ENCODE data around the gene TOMM20. TPM values are rescaled to one million over a fixed set of nuclear protein-coding genes. Genes with fewer than 3 reads are reported as not detected.
"Not testable (repeated sequence)": the region's sequence is repeated elsewhere in the genome, so short reads cannot be mapped to it uniquely, and the experiment has no call there.

Gene TOMM20
- total RNA-seq, 8 experiments from 2014 or later, result 110 to 371 (median 210) TPM

DNA sequence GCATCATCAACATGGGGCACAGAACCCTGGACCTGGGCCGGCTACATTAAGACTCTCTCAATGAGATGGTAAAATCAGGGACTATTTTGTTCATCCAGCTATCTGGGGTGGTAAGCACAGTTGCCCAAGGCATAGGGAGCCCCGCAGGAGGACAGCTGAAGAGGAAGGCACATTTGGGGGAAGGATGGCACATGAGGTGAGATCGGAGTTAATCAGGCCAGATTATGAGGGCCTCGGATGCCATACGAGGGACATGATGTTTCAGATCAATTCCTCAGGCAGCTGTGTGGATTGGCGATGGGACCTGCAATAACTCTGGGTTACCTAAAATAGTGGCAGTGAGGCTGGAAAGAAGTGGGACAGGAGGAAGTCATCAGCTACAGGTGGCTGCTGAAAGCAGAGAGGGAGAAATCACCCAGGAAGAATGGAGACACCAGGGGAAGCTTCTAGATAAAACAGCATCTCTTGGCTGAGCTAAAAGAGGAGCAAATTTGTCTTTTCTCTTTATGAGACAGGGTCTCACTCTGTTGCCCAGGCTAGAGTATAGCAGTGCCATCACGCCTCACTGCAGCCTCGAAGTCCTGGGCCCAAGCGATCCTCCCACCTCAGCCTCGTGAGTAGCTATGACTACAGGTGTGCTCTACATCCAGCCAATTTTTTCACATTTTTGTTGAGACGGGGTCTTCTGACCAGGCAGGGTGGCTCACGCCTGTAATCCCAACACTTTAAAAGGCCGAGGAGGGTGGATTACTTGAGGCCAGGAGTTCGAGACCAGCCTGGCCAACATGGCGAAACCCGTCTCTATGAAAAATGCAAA lies 21.1 kb downstream of the TOMM20 start:
- in situ Hi-C loops (cut with MboI; ENCODE audit: low pct_unique_long_range_greater_than_20kb in 2 of 9, low sequenced_read_pairs in 9 of 9, unreplicated experiment in 9 of 9), result no loop called here
- ATAC-seq (replicated peaks in 6 of 8), result no peak
- 57 to 100% (median 100%) methylated on average over 1 to 12 of the region's 16 CpGs; no CpG with 5 or more reads in 3 of the 10 experiments for WGBS, 10 experiments
- Histone ChIP-seq H3K4me1 (replicated peaks in 1 of 2) (peaks cover 6 to 9% of the 10 kb centered on the region in 2 donors), H3K27ac (no peak overlapping the region), H3K4me3 (no peak overlapping the region)

- no peak overlapping the region for H3K4me3 ChIP-seq
- 80 to 100% (median 94%) methylated on average over 1 to 4 of the region's 4 CpGs; no CpG with 5 or more reads in 3 of the 10 experiments for WGBS, 10 experiments
- peaks cover 6 to 9% of the 10 kb centered on the region in 2 donors for H3K4me1 ChIP-seq (replicated peaks in 1 of 2)
- H3K27ac ChIP-seq, result no peak overlapping the region
- in situ Hi-C loops (cut with MboI; ENCODE audit: low pct_unique_long_range_greater_than_20kb in 2 of 9, low sequenced_read_pairs in 9 of 9, unreplicated experiment in 9 of 9), result no loop called here
- no peak for ATAC-seq (replicated peaks in 6 of 8)
Measured at GRCh38 chr1:235106457-235106856, 22.2 kb downstream of the TOMM20 start.

DNA sequence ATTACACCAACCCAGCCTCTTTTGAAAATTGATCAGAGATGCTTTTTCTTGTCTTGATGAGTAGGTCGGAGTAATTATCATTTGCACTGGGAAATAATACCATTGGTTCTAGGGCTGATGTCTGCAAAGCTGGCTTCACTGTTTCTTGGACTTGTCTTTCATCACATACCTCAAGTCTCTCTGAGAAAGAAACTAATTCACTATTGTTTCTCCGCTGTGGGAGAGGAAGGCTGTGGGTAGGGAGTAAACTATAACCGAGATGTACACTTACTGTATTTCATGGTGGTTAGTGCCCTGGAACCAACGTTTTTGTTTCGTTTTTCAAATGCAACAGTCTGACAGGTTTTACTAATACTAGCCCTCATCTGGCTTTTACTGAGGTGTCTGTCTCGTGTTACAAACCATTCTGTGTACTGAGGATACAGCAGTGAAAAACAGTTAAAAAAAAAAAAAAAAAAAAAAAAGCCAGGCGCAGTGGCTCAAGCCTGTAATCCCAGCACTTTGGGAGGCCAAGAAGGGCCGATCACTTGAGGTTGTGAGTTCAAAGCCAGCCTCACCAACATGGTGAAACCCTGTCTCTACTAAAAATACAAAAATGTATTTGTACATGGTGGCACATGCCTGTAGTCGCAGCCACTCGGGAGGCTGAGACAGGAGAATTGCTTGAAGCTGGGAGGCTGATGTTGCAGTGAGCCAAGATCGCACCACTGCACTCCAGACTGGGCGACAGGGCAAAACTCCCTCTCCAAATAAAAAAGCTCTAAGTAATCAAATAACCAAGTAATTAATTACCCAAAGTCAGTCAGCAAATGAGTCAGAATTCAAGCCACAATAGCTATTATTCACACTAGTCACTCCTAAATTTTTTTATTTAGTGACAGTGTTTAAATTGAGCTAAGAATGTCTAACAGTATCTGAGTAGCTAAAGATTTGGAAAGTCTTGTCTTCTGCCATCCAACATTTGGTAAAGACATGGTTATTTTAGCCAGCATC lies 23.3 kb downstream of the TOMM20 start:
- no peak overlapping the region for H3K27ac ChIP-seq
- no peak overlapping the region for H3K4me3 ChIP-seq
- peaks cover 6 to 9% of the 10 kb centered on the region in 2 donors for H3K4me1 ChIP-seq (replicated peaks in 1 of 2)
- 57 to 100% (median 83%) methylated on average over 1 to 12 of the region's 12 CpGs; no CpG with 5 or more reads in 1 of the 10 experiments for WGBS, 10 experiments
- in situ Hi-C loops (cut with MboI; ENCODE audit: low pct_unique_long_range_greater_than_20kb in 2 of 9, low sequenced_read_pairs in 9 of 9, unreplicated experiment in 9 of 9), result no loop called here
- ATAC-seq (replicated peaks in 6 of 8), result peak in 1 of 8 experiments; percentile 3

- Histone ChIP-seq H3K4me3 (no peak overlapping the region), H3K4me1 (replicated peaks in 1 of 2) (peaks cover 6 to 9% of the 10 kb centered on the region in 2 donors), H3K27ac (no peak overlapping the region)
- ATAC-seq (replicated peaks in 6 of 8), result no peak
- WGBS, 10 experiments, result 0 to 100% (median 88%) methylated on average over 1 to 4 of the region's 4 CpGs; no CpG with 5 or more reads in 3 of the 10 experiments
- in situ Hi-C loops (cut with MboI; ENCODE audit: low pct_unique_long_range_greater_than_20kb in 2 of 9, low sequenced_read_pairs in 9 of 9, unreplicated experiment in 9 of 9), result no loop called here
Measured at GRCh38 chr1:235102993-235103411, 25.6 kb downstream of the TOMM20 start.

GRCh38 chr1:235102259-235102582 lies 26.4 kb downstream of the TOMM20 start:
- in situ Hi-C loops (cut with MboI; ENCODE audit: low pct_unique_long_range_greater_than_20kb in 2 of 9, low sequenced_read_pairs in 9 of 9, unreplicated experiment in 9 of 9), result no loop called here
- H3K27ac ChIP-seq, result no peak overlapping the region
- 100% methylated on average over 3 of the region's 3 CpGs; no CpG with 5 or more reads in 7 of the 10 experiments for WGBS, 10 experiments
- H3K4me1 ChIP-seq (replicated peaks in 1 of 2), result peaks cover 6 to 9% of the 10 kb centered on the region in 2 donors
- no peak for ATAC-seq (replicated peaks in 6 of 8)
- no peak overlapping the region for H3K4me3 ChIP-seq

GRCh38 chr1:235101558-235102258 lies 26.9 kb downstream of the TOMM20 start:
- WGBS, 10 experiments, result 30 to 100% (median 100%) methylated on average over 1 to 4 of the region's 5 CpGs; no CpG with 5 or more reads in 2 of the 10 experiments
- in situ Hi-C loops (cut with MboI; ENCODE audit: low pct_unique_long_range_greater_than_20kb in 2 of 9, low sequenced_read_pairs in 9 of 9, unreplicated experiment in 9 of 9), result no loop called here
- Histone ChIP-seq H3K4me1 (replicated peaks in 1 of 2) (peaks cover 6 to 9% of the 10 kb centered on the region in 2 donors), H3K27ac (no peak overlapping the region), H3K4me3 (no peak overlapping the region)
- ATAC-seq (replicated peaks in 6 of 8), result no peak

DNA sequence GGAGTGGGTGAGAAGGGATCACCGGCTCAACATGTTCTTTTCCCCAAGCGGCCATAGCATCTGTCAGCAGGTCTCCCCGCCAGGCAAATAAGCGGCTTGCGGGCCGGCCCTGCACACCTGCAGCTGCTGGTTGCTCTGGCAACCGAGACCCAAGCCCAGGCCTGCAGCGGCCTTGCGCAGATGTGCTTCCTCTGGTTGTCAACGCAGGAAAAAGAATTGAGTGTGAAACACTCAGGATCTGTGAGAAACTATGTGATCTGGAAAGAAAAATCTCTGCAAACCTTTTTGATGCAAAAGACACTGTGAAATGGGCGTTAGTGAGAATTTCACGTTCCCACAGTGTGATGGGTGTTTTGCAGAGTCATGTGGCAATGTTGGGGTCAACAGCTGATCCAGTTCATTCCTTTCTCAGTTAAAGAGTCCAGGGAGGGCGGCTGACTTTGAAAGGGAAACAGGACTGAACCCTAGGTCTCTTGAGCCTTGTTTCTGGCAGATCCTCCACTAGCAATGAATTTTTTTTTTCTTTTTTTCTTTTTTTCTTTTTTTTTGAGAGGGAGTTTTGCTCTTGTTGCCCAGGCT lies 28.4 kb downstream of the TOMM20 start:
- 32 to 79% (median 54%) methylated on average over 2 to 13 of the region's 13 CpGs for WGBS, 10 experiments
- Histone ChIP-seq H3K4me3 (no peak overlapping the region), H3K27ac (no peak overlapping the region), H3K4me1 (replicated peaks in 1 of 2) (peaks cover 6 to 9% of the 10 kb centered on the region in 2 donors)
- in situ Hi-C loops (cut with MboI; ENCODE audit: low pct_unique_long_range_greater_than_20kb in 2 of 9, low sequenced_read_pairs in 9 of 9, unreplicated experiment in 9 of 9), result no loop called here
- ATAC-seq (replicated peaks in 6 of 8), result no peak

DNA sequence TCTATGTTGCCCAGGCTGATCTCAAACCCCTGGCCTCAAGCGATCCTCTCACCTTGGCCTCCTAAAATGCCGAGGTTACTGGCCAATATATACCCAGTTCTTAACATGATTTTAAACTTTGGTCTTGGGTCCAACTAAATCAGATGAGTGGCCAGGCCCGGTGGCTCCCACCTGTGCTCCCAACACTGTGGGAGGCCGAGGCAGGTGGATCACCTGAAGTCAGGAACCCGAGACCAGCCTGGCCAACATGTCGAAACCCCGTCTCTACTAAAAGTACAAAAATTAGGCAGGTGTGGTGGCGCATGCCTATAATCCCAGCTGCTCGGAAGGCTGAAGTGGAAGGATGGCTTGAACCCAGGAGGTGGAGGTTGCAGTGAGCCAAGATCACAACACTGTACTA lies 29.6 kb downstream of the TOMM20 start:
- no peak overlapping the region for H3K27ac ChIP-seq
- no peak for ATAC-seq (replicated peaks in 6 of 8)
- peaks cover 0 to 4% of the 10 kb centered on the region in 2 donors for H3K4me1 ChIP-seq (replicated peaks in 1 of 2)
- in situ Hi-C loops (cut with MboI; ENCODE audit: low pct_unique_long_range_greater_than_20kb in 2 of 9, low sequenced_read_pairs in 9 of 9, unreplicated experiment in 9 of 9), result loop anchor here (10.0 to 25.0 kb wide), 8 partner anchors 362 to 987 kb away; partner anchors contain the start of genes IRF2BP2 (in 4 of the 9) and TARBP1 (in 2 of the 9)
- H3K4me3 ChIP-seq, result no peak overlapping the region
- WGBS, 10 experiments, result 89 to 100% (median 97%) methylated on average over 1 to 9 of the region's 9 CpGs; no CpG with 5 or more reads in 1 of the 10 experiments

DNA sequence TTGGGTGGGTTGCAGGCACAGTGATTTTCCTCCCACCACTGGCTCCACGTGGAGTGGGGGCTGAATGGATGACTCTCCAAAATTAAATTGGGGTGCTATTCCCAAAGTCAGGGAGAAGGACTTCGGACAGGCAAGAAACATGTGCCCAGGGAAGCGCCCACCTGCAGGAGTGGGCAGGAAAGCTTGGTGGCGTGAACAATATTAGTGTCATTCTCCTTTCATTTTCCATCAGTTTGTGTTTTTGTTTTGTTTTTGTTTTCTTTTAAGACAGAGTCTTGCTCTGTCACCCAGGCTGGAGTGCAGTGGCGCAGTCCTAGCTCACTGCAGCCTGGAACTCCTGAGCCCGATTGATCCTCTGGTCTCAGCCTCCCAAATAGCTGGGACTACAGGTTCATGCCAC lies 30.1 kb downstream of the TOMM20 start:
- no peak for ATAC-seq (replicated peaks in 6 of 8)
- H3K27ac ChIP-seq, result no peak overlapping the region
- WGBS, 10 experiments, result 14 to 100% (median 83%) methylated on average over 1 to 6 of the region's 6 CpGs
- no peak overlapping the region for H3K4me3 ChIP-seq
- in situ Hi-C loops (cut with MboI; ENCODE audit: low pct_unique_long_range_greater_than_20kb in 2 of 9, low sequenced_read_pairs in 9 of 9, unreplicated experiment in 9 of 9), result loop anchor here (10.0 to 25.0 kb wide), 8 partner anchors 361 to 986 kb away; partner anchors contain the start of genes IRF2BP2 (in 4 of the 9) and TARBP1 (in 2 of the 9)
- H3K4me1 ChIP-seq (replicated peaks in 1 of 2), result peaks cover 2 to 8% of the 10 kb centered on the region in 2 donors

GRCh38 chr1:235097501-235097900 lies 31.1 kb downstream of the TOMM20 start:
- H3K4me1 ChIP-seq (replicated peaks in 1 of 2), result peaks cover 8 to 12% of the 10 kb centered on the region in 2 donors
- not testable (repeated sequence) for ATAC-seq (replicated peaks in 6 of 8); H3K4me3 ChIP-seq; H3K27ac ChIP-seq
- 89 to 100% (median 97%) methylated on average over 1 to 14 of the region's 14 CpGs; no CpG with 5 or more reads in 3 of the 10 experiments for WGBS, 10 experiments
- in situ Hi-C loops (cut with MboI; ENCODE audit: low pct_unique_long_range_greater_than_20kb in 2 of 9, low sequenced_read_pairs in 9 of 9, unreplicated experiment in 9 of 9), result loop anchor here (10.0 to 25.0 kb wide), 8 partner anchors 360 to 985 kb away; partner anchors contain the start of genes IRF2BP2 (in 4 of the 9) and TARBP1 (in 2 of the 9)

DNA sequence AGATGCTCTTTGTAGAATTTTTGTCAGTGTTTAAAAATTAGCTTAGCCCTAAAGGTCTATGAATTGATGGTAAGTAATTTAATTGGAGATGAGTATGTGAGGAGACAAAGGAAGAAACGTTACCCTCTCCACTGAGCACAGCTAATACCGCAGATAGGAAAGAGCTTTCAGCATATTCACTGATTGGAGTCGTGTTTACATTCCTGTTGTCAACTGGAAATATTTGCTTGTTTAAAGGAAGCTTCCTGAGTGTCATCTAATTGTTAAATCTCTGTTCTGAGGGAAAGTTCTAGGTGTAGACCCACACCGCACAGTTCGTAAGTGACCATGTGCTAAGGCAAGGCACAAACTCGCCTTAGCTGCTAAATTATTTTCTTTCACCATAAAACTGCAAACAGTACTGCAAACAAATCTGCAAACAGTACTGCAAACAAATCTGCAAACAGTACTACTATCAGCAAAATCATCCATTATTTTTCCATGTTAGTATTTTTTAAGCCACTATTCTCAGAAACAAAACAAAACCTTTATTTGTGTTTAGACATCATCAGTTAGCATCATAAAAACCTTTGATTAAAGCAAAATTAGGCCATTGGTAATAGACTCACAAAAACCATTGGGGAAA lies 32.6 kb downstream of the TOMM20 start:
- WGBS, 10 experiments, result 48 to 100% (median 76%) methylated on average over 3 to 6 of the region's 6 CpGs; no CpG with 5 or more reads in 1 of the 10 experiments
- Histone ChIP-seq H3K4me1 (replicated peaks in 1 of 2) (peaks cover 11 to 15% of the 10 kb centered on the region in 2 donors), H3K27ac (no peak overlapping the region), H3K4me3 (no peak overlapping the region)
- in situ Hi-C loops (cut with MboI; ENCODE audit: low pct_unique_long_range_greater_than_20kb in 2 of 9, low sequenced_read_pairs in 9 of 9, unreplicated experiment in 9 of 9), result loop anchor here (10.0 to 25.0 kb wide), 8 partner anchors 359 to 984 kb away; partner anchors contain the start of genes IRF2BP2 (in 4 of the 9) and TARBP1 (in 2 of the 9)
- ATAC-seq (replicated peaks in 6 of 8), result no peak
